Dermis blood vessel endothelial cell (primary cell): ENCODE data around the gene UBE2D4. TPM values are rescaled to one million over a fixed set of nuclear protein-coding genes. Genes with fewer than 3 reads are reported as not detected.
"Not testable (repeated sequence)": the region's sequence is repeated elsewhere in the genome, so short reads cannot be mapped to it uniquely, and the experiment has no call there.

Experiments
- DNase-seq: peaks from one replicate; pipeline ENCODE4 v3.0.0; 2010
- total RNA-seq: library from RNA; depleted of rRNA; stranded (reverse); fragments of >200 nt; gene quantifications from 2 replicates; pipeline ENCODE4 v1.2.3, GENCODE V29; 2014

UBE2D4 gene
- 6.1 and 9.5 TPM in 2 replicates for total RNA-seq

- peak; percentile 83 for DNase-seq
These were observed at the start of gene UBE2D4 for GRCh38 chr7:43925984-43926797. Gene UBE2D4 (plus strand): TSS chr7:43926436. CDS start chr7:43926533, 97 bp downstream.

- no peak for DNase-seq
These were observed 49.1 kb upstream of the UBE2D4 start for GRCh38 chr7:43876976-43877745.

GRCh38 chr7:43877968-43878864, 48.0 kb upstream of the UBE2D4 start:
- DNase-seq = no peak

GRCh38 chr7:43878867-43879266, 47.4 kb upstream of the UBE2D4 start:
- peak; percentile 79 for DNase-seq

GRCh38 chr7:43879477-43879876, 46.8 kb upstream of the UBE2D4 start:
- DNase-seq = peak; percentile 84

GRCh38 chr7:43880596-43880995, 45.6 kb upstream of the UBE2D4 start:
- peak; percentile 84 for DNase-seq

GRCh38 chr7:43884209-43884608, 42.0 kb upstream of the UBE2D4 start:
- peak; percentile 26 for DNase-seq

GRCh38 chr7:43884617-43885016, 41.6 kb upstream of the UBE2D4 start:
- DNase-seq = no peak

GRCh38 chr7:43888993-43889945, 37.0 kb upstream of the UBE2D4 start:
- no peak for DNase-seq

- no peak for DNase-seq
These were observed 35.8 kb upstream of the UBE2D4 start for GRCh38 chr7:43890468-43890867.

- no peak for DNase-seq
These were observed 34.9 kb upstream of the UBE2D4 start for GRCh38 chr7:43891069-43891955.

- no peak for DNase-seq
These were observed 30.3 kb upstream of the UBE2D4 start for GRCh38 chr7:43895847-43896415.

GRCh38 chr7:43898571-43898970, 27.7 kb upstream of the UBE2D4 start:
- not testable (repeated sequence) for DNase-seq

- no peak for DNase-seq
These were observed 23.6 kb upstream of the UBE2D4 start for GRCh38 chr7:43902542-43903054.

- no peak for DNase-seq
These were observed 21.6 kb upstream of the UBE2D4 start for GRCh38 chr7:43904533-43905208.

- peak; percentile 26 for DNase-seq
These were observed 20.9 kb upstream of the UBE2D4 start for GRCh38 chr7:43905209-43905946.

GRCh38 chr7:43905956-43906330, 20.3 kb upstream of the UBE2D4 start:
- peak; percentile 60 for DNase-seq

- peak; percentile 56 for DNase-seq
These were observed 19.8 kb upstream of the UBE2D4 start, which contains the start of gene URGCP for GRCh38 chr7:43906331-43907010. Gene URGCP (minus strand): TSS chr7:43906596. CDS start chr7:43906575, 21 bp downstream.
